Naive thymus-derived CD8-positive, alpha-beta T cell (primary cell): Measurements from ENCODE around the gene ITGB3BP. TPM values are rescaled to one million over a fixed set of nuclear protein-coding genes. Genes with fewer than 3 reads are reported as not detected.
A peak's percentile ranks its signal among the peaks of the same experiment; 100 is the strongest.
"Not testable (repeated sequence)": the region's sequence is repeated elsewhere in the genome, so short reads cannot be mapped to it uniquely, and the experiment has no call there.

Experiments used
- ATAC-seq, 2 donors: fragments of 150-1000 bp; cut with Tn5 transposase in 1 of 2; sonication (Bioruptor Pico), chemical (Tn5 transposase) in 1 of 2; 1 replicate in 1 of 2; 2 replicates in 1 of 2; pipeline ENCODE4 v1.10.0; 2021; ENCODE audit warnings: mild to moderate bottlenecking in 2 of 2, moderate library complexity in 2 of 2
- POLR2A ChIA-PET: fragments of 350-600 bp; sonication (Branson Sonifier 250); formaldehyde crosslinking; loops from one replicate; lab custom pipeline; 2021; ENCODE audit warnings: antibody characterized with exemption; lab: Charles Lee
- DNase-seq, 10 donors: peaks; one replicate each; pipeline versions ENCODE4 v3.0.0 to v3.0.0-alpha.2; 2020 to 2022
- H3K27ac Mint-ChIP-seq, 10 donors: one replicate each; pipeline ENCODE4 v1.8.0; 2020 to 2022; ENCODE audit warnings: mild to moderate bottlenecking in 10 of 10, mixed read lengths in 10 of 10, moderate library complexity in 4 of 10, inconsistent platforms in 1 of 10
- H3K27me3 Mint-ChIP-seq, 5 donors: one replicate each; pipeline ENCODE4 v1.8.0; 2021 to 2022; ENCODE audit warnings: mixed read lengths in 5 of 5
- H3K36me3 Mint-ChIP-seq, 3 donors: one replicate each; pipeline ENCODE4 v1.8.0; 2020 to 2022; ENCODE audit warnings: mixed read lengths in 3 of 3, mild to moderate bottlenecking in 2 of 3, inconsistent platforms in 1 of 3
- H3K4me1 Mint-ChIP-seq, 4 donors: one replicate each; pipeline ENCODE4 v1.8.0; 2021 to 2022; ENCODE audit warnings: mixed read lengths in 4 of 4
- H3K4me3 Mint-ChIP-seq, 10 donors: one replicate each; pipeline ENCODE4 v1.8.0; 2020 to 2022; ENCODE audit warnings: mild to moderate bottlenecking in 10 of 10, mixed read lengths in 10 of 10, moderate library complexity in 6 of 10, inconsistent platforms in 1 of 10
- H3K9me3 Mint-ChIP-seq, 9 donors: one replicate each; pipeline ENCODE4 v1.8.0; 2020 to 2022; ENCODE audit warnings: mixed read lengths in 9 of 9, mild to moderate bottlenecking in 3 of 9, inconsistent platforms in 1 of 9, moderate library complexity in 1 of 9
- polyA plus RNA-seq, 3 donors: library from polyadenylated mRNA; unstranded; fragments of 300-500 nt; fragmentation: Illumina TruSeq; gene quantifications; one replicate each; pipeline ENCODE4 v1.2.3, GENCODE V29; 2021
- total RNA-seq, 8 experiments: library from RNA in 2 of 8; stranded (reverse) in 2 of 8; gene quantifications; one replicate each; pipeline ENCODE4 v1.2.3 and lab custom pipeline; 2021 to 2026

The ITGB3BP gene, protein sequence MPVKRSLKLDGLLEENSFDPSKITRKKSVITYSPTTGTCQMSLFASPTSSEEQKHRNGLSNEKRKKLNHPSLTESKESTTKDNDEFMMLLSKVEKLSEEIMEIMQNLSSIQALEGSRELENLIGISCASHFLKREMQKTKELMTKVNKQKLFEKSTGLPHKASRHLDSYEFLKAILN
- total RNA-seq (10 to 100 TPM; 33.7 to 37.5 TPM), polyA plus RNA-seq (10 to 100 TPM; 19.7 to 30.1 (median 26.4) TPM), total RNA-seq (lab: John Stamatoyannopoulos, UW) (13.3 to 27.0 (median 14.9) reads per million in 6 experiments)

DNA sequence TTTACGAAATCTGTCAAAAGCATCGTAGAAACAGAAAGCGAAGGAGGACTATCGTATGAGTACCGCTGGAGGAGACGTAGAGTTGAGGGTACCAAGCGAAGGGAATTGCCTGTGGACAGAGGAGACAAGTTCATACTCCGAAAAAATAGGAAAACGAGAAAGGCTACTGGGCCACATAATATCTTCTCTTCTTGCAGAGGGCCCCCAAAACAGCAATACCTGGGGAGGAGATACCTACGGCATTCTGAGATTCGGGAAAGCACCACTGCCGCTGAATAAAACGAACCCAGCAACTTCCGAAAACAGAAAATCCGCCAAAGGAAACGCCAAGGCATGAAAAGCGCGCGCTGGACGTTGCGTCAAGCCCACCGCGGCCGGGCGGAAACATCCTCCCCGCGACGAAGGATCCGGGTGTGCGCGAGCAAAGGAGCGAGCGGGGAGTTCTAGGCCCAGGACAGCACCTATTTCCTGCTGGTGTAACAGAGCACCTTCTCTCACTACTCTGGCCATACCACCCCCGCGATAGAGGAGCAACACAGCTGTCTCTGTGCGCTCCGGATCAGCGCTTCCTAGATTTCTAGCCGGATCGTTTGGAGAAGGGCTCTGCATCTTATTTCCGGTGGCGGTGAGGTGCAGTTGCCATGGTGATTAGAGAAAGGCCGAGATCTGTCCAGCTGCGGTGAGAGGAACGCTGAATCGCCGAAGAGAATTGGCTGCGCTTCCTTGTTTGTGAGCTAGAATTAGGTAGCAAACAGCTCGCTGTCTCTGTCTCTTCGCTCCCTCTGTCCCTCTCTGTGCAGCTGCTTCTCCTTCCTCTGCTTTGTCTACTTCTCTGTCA, at the start of gene ITGB3BP, which contains the start of gene EFCAB7:
ITGB3BP (minus strand) TSS at position 335 of the 838 bp plus-strand sequence; CDS start at position 243, 92 bp downstream.
EFCAB7 (plus strand) TSS at position 635 of the 838 bp plus-strand sequence. CDS start 2,048 bp downstream, outside the sequence.
- H3K4me3 Mint-ChIP-seq, result peak within 1 kb of the TSS; percentile 89 to 98 (median 96)
- peaks cover 15 to 33% (median 30%) of the 10 kb centered on the region in 4 donors for H3K4me1 Mint-ChIP-seq
- DNase-seq, result peak; percentile 66 to 87 (median 80)
- H3K9me3 Mint-ChIP-seq, result no peaks in the 10 kb centered on the region
- POLR2A ChIA-PET, result interaction anchor here (0.7 to 1.1 kb wide), 2 partner anchors 70 to 155 kb away, joined by 3 to 4 read pairs; partner anchors contain the start of genes ALG6 and PGM1
- H3K27me3 Mint-ChIP-seq, result no peaks in the 10 kb centered on the region
- peak; percentile 84 for ATAC-seq
- H3K36me3 Mint-ChIP-seq, result peaks cover 0 to 22% (median 2%) of the 10 kb centered on the region in 3 donors
- H3K27ac Mint-ChIP-seq, result peak within 1 kb of the TSS; percentile 94 to 99 (median 96)

DNA sequence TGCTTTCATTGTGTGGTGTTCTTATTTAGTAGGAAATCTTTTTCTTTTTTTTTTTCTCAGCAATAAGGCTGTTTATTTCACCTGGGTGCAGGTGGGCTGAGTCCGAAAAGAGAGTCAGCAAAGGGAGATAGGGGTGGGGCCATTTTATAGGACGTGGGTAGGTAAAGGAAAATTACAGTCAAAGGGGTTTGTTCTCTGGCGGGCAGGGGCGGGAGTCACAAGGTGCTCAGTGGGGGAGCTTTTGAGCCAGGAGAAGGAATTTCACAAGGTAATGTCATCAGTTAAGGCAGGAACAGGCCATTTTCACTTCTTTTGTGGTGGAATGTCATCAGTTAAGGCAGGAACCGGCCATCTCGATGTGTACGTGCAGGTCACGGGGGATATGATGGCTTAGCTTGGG, 49.7 kb upstream of the ITGB3BP start:
- H3K4me1 Mint-ChIP-seq, DNase-seq, H3K27me3 Mint-ChIP-seq, H3K36me3 Mint-ChIP-seq, POLR2A ChIA-PET, ATAC-seq, H3K9me3 Mint-ChIP-seq, H3K4me3 Mint-ChIP-seq: not testable (repeated sequence)
- H3K27ac Mint-ChIP-seq, result peak overlapping the region in 1 of 10 donors; percentile 35

DNA sequence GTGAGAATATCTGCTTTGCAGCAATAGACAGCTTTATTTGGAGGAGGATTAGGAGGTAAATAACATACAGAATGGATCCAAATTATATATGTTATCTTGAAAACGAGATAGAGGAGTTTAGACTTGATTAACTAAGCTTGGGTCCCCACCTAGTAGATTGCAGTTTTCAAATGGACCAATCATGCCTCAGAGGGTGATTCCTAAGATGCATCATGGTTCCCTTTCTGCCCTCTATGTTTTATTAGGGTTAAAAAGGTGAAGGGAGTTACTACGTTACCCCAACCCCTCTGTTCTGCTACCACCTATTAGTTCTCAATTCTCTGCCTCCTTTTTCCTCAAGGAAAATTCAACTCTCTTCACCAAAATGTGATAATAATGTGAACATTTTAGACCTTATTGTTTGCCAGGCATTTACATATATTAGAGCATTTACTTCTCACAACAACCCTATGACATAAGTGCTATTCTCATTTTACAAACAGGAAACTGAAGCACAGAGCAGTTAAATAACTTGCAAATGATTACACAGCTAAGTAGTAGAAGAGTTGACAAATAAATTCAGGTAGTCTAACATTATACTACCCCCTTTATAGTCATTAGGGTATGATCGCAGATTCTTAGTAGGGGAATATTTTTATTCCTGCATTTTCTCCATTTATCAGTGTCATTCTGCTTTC, 46.8 kb upstream of the ITGB3BP start:
- Mint-ChIP-seq H3K36me3 (peaks cover 0 to 9% (median 5%) of the 10 kb centered on the region in 3 donors), H3K9me3 (no peaks in the 10 kb centered on the region), H3K4me1 (no peaks in the 10 kb centered on the region), H3K4me3 (no peak overlapping the region), H3K27ac (no peak overlapping the region), H3K27me3 (no peaks in the 10 kb centered on the region)
- ATAC-seq, result no peak
- POLR2A ChIA-PET, result no interaction called here
- DNase-seq, result no peak

DNA sequence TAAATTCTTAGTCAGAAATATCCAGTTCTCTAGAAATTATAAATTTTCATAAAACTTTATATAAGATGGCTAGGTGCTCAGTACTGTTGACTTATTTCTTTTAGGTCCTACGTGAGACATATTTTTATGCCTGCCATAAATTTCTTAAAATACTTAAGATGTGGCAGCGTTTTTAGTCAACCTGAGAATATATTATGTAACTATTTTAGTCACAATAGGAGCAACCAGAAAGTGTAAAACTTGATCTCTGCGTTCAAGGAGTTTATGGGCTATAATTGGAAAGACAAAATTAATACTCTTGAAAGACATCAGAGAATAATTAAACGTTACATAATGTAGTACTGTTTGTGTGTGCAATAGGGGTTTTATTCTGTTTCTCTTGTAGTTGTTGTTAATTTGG, 46.0 kb upstream of the ITGB3BP start:
- Mint-ChIP-seq H3K36me3 (peaks cover 0 to 14% (median 11%) of the 10 kb centered on the region in 3 donors), H3K4me1 (no peaks in the 10 kb centered on the region), H3K4me3 (no peak overlapping the region), H3K27ac (no peak overlapping the region), H3K27me3 (no peaks in the 10 kb centered on the region), H3K9me3 (no peaks in the 10 kb centered on the region)
- DNase-seq (no peak), ATAC-seq (no peak)
- POLR2A ChIA-PET, result no interaction called here

DNA sequence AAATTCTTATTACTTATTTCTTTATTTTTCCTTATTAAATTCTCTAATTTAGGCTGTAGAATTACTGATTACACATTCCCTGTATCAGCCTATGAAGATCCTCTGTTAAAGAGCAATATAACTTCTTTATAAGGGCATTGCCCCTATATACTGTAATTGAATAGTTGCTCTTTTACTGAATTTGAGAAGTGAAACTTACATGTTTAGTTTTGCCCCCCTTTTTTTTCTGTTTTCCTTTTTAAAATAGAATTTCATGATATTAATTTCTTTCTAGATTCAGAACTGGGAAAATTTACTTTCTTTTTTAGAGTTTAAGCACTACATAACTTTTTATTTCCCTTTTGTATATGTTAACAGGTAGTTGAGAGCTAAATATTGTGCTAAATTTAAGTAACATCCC, 40.7 kb upstream of the ITGB3BP start:
- no peaks in the 10 kb centered on the region for H3K4me1 Mint-ChIP-seq
- H3K9me3 Mint-ChIP-seq, result no peaks in the 10 kb centered on the region
- H3K4me3 Mint-ChIP-seq, result no peak overlapping the region
- ATAC-seq (no peak), DNase-seq (no peak)
- peaks cover 0 to 31% (median 20%) of the 10 kb centered on the region in 3 donors for H3K36me3 Mint-ChIP-seq
- H3K27me3 Mint-ChIP-seq, result no peaks in the 10 kb centered on the region
- POLR2A ChIA-PET, result no interaction called here
- no peak overlapping the region for H3K27ac Mint-ChIP-seq

DNA sequence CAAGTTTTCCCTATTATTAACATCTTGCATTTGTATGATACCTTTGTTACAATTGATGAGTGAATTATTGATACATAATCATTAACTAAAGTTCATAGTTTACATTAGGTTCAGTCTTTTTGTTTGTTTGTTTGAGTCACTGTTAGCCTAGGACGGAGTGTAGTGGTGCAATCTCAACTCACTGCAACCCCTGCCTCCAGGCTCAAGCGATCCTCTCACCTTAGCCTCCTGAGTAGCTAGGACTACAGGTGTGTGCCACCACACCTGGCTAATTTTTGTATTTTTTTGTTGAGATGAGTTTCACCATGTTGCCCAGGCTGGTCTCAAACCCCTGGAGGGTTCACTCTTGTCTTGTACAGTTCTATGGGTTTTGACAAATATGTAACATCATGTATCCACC, 36.3 kb upstream of the ITGB3BP start:
- peaks cover 0 to 31% (median 11%) of the 10 kb centered on the region in 3 donors for H3K36me3 Mint-ChIP-seq
- DNase-seq (no peak), ATAC-seq (no peak)
- H3K27ac Mint-ChIP-seq, result no peak overlapping the region
- H3K9me3 Mint-ChIP-seq, result no peaks in the 10 kb centered on the region
- H3K27me3 Mint-ChIP-seq, result no peaks in the 10 kb centered on the region
- H3K4me3 Mint-ChIP-seq, result no peak overlapping the region
- POLR2A ChIA-PET, result no interaction called here
- H3K4me1 Mint-ChIP-seq, result peaks cover 0 to 4% (median 0%) of the 10 kb centered on the region in 4 donors

DNA sequence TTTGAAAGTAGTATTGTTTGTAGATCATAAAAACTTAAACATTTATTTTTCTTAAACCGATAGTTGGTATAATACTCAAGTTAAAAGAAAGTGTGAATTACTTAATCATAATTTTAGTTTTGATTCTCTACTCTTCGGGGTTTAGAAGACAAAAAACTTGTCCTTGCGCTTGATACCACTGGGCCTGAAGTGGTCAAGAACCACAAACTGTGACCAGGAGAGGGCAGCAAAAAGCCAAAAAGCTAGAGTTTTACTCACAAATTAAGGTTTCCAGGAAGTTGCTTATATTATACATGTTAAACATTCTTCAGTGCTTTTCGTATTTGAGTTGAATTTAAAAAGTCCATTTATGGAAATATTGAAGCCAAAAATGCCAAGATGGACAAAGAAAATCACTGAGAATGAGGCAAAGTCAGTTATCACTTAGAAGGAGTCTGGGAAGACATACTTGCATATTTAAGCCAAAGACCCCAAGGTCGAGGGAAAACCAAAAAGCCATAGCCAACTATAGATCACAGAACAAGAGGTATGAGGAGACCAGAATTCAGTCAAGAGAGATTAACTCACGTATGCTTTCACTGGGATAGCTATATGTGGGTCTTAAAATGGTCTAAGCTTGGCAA, 34.5 kb upstream of the ITGB3BP start:
- POLR2A ChIA-PET, result no interaction called here
- no peaks in the 10 kb centered on the region for H3K27me3 Mint-ChIP-seq
- no peaks in the 10 kb centered on the region for H3K9me3 Mint-ChIP-seq
- H3K4me1 Mint-ChIP-seq, result peaks cover 0 to 4% (median 0%) of the 10 kb centered on the region in 4 donors
- peak overlapping the region in 1 of 10 donors; percentile 9 for H3K27ac Mint-ChIP-seq
- H3K4me3 Mint-ChIP-seq, result no peak overlapping the region
- ATAC-seq, result no peak
- DNase-seq, result peak in 3 of 10 donors; percentile 1 to 6 (median 4)
- H3K36me3 Mint-ChIP-seq, result peaks cover 0 to 33% (median 18%) of the 10 kb centered on the region in 3 donors

DNA sequence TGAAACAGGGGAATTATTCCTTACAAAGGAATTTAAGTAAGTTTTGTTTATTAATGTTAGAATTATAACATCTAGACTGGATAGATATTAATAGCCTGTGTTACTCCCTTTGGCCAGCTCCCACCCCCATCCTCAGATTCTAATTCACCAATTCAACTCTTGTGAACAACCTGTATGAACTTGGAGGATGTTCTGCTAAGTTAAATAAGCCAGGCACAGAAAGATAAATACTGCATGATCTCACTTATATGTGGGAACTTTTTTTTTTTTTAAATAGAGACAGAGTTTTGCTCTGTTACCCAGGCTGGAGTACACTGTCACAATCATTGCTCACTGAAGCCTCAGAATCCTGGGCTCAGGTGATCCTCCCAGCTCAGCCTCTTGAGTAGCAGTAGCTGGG, 32.5 kb upstream of the ITGB3BP start:
- Mint-ChIP-seq H3K4me3 (no peak overlapping the region), H3K36me3 (peaks cover 0 to 31% (median 18%) of the 10 kb centered on the region in 3 donors), H3K4me1 (peaks cover 0 to 4% (median 0%) of the 10 kb centered on the region in 4 donors), H3K9me3 (no peaks in the 10 kb centered on the region), H3K27me3 (no peaks in the 10 kb centered on the region), H3K27ac (no peak overlapping the region)
- DNase-seq, result no peak
- POLR2A ChIA-PET, result no interaction called here
- no peak for ATAC-seq

DNA sequence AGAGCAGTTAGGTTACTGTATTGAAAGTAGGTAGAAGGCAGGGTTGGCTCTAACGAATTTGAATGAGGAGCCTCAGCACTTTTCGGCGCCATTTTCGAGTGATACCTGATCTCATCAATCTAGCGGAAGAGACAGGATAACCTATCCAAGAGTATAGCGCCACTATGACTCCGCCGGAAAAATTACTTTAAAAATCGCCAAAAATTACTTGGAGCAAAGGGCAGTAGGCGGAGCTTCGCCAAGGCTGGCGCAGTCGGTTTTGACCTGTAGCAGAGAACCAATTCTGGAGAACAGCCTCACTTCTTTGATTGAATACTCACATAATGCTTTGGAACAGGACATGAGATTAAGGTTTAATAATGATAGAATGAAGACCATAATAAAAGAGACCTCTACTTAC, 25.9 kb upstream of the ITGB3BP start:
- no peak for ATAC-seq
- Mint-ChIP-seq H3K36me3 (peaks cover 6 to 52% (median 20%) of the 10 kb centered on the region in 3 donors), H3K27ac (no peak overlapping the region), H3K4me3 (no peak overlapping the region), H3K27me3 (no peaks in the 10 kb centered on the region), H3K9me3 (no peaks in the 10 kb centered on the region), H3K4me1 (no peaks in the 10 kb centered on the region)
- no peak for DNase-seq
- POLR2A ChIA-PET, result no interaction called here

DNA sequence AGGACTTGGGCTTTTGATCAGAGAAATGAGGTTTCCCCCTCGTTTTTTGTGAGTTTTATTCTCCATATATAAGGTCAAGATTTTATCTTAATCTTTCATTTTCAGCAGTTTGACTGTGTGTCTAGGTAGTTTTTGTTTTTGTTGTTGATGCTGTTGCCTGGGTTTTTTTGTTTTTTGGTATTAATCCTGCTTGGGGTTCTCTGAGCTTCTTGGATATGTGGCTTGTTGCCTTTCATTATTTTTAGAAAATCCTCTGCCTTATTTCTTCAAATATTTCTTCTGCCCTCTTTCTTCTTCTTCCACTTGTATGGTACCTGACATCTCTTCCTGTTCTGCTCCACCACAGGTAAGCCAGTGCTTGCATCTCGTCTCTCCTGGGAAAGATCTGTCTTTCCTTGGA, 25.3 kb upstream of the ITGB3BP start:
- Mint-ChIP-seq H3K4me3 (no peak overlapping the region), H3K9me3 (no peaks in the 10 kb centered on the region), H3K27ac (no peak overlapping the region), H3K27me3 (no peaks in the 10 kb centered on the region), H3K4me1 (no peaks in the 10 kb centered on the region), H3K36me3 (peaks cover 6 to 47% (median 16%) of the 10 kb centered on the region in 3 donors)
- POLR2A ChIA-PET, result no interaction called here
- DNase-seq (no peak), ATAC-seq (no peak)

DNA sequence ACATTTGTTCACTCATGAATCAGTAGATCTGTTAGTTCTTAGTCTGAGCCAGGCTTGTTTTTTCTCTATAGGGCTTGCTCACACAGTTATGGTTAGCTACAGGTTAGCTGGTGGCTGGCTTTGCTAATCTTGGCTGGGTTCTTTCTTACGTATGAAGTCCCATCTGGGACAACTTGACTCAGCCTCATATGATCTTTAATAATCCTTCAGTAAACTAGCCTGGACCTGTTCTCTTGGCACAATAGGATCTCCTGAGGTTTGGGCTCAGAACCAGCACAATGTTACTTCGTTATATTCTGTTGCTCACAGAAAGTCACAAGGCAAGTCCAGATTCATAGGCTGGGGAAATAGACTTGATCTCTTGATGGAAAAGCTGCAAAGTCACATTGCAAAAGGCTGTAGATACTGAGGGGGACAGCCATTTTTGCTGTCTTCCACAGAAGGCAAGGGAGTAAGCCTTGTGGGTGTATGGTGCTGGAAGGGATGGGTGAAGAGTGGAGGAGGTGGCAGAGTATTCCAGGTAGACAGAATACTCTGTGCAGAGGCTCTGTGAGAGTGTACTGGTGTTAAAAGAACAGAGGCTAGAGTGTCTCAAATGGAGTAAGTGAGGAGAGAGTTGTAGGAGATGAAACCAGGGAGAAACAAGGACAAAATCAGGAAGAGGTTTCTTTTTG, 24.7 kb upstream of the ITGB3BP start:
- ATAC-seq (no peak), DNase-seq (no peak)
- no peaks in the 10 kb centered on the region for H3K27me3 Mint-ChIP-seq
- H3K27ac Mint-ChIP-seq, result peak overlapping the region in 1 of 10 donors; percentile 2
- H3K9me3 Mint-ChIP-seq, result no peaks in the 10 kb centered on the region
- H3K4me3 Mint-ChIP-seq, result no peak overlapping the region
- no peaks in the 10 kb centered on the region for H3K4me1 Mint-ChIP-seq
- POLR2A ChIA-PET, result no interaction called here
- peaks cover 6 to 48% (median 14%) of the 10 kb centered on the region in 3 donors for H3K36me3 Mint-ChIP-seq

DNA sequence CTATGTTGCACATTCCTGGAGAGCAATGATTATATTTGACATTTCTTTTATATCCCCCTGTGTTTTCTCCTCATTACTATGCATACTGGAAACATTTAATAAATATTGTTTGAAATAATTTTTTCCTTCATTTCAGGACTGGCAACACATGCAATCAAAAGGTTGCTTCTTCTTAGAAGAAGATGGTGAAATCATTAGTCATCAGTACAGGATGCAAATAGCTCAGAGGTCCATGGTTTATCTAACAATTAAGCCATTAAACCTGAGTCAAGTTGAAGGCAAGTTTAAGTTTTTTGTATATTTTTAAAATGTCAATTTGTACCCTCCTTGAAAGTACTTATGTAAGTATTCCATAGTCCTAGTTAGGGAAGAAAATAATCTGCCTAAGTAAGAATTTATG, 22.8 kb upstream of the ITGB3BP start:
- no peak overlapping the region for H3K4me3 Mint-ChIP-seq
- no peak for DNase-seq
- peaks cover 6 to 46% (median 14%) of the 10 kb centered on the region in 3 donors for H3K36me3 Mint-ChIP-seq
- H3K27me3 Mint-ChIP-seq, result no peaks in the 10 kb centered on the region
- H3K9me3 Mint-ChIP-seq, result no peaks in the 10 kb centered on the region
- H3K4me1 Mint-ChIP-seq, result no peaks in the 10 kb centered on the region
- no peak overlapping the region for H3K27ac Mint-ChIP-seq
- no peak for ATAC-seq
- POLR2A ChIA-PET, result interaction anchor here (0.7 kb wide), 1 partner anchor 1608 kb away, joined by 3 read pairs; no protein-coding TSS in a partner anchor
